CD4-positive, alpha-beta T cell treated with Interleukin-12 subunit alpha and Interleukin-12 subunit beta, for 1 hour (primary cell): ENCODE data around the gene EXOC1L.

Experiments
- DNase-seq: peaks from one replicate; pipeline ENCODE4 v3.0.0-alpha.2; 2020

EXOC1L gene

GRCh38 chr4:55819634-55820033, at the start of gene EXOC1L:
TSS of gene EXOC1L (plus strand) at chr4:55819790. CDS start at chr4:55820027, 237 bp downstream.
- no peak for DNase-seq

- no peak for DNase-seq
Measured at GRCh38 chr4:55770662-55771061, 48.9 kb upstream of the EXOC1L start.

- DNase-seq, result no peak
Measured at GRCh38 chr4:55781341-55781740, 38.2 kb upstream of the EXOC1L start.

- no peak for DNase-seq
Measured at GRCh38 chr4:55781812-55782211, 37.8 kb upstream of the EXOC1L start.

GRCh38 chr4:55783584-55783983, 36.0 kb upstream of the EXOC1L start:
- no peak for DNase-seq

- no peak for DNase-seq
Measured at GRCh38 chr4:55784747-55785146, 34.8 kb upstream of the EXOC1L start.

- DNase-seq, result no peak
Measured at GRCh38 chr4:55791666-55792065, 27.9 kb upstream of the EXOC1L start.

GRCh38 chr4:55793479-55793878, 26.1 kb upstream of the EXOC1L start:
- no peak for DNase-seq

- DNase-seq, result no peak
Measured at GRCh38 chr4:55794053-55794452, 25.5 kb upstream of the EXOC1L start.

GRCh38 chr4:55795341-55795740, 24.2 kb upstream of the EXOC1L start:
- DNase-seq, result no peak

GRCh38 chr4:55801498-55801897, 18.1 kb upstream of the EXOC1L start:
- no peak for DNase-seq

GRCh38 chr4:55807556-55807955, 12.0 kb upstream of the EXOC1L start:
- DNase-seq, result no peak

GRCh38 chr4:55808186-55808585, 11.4 kb upstream of the EXOC1L start:
- DNase-seq, result no peak

GRCh38 chr4:55808632-55809031, 11.0 kb upstream of the EXOC1L start:
- DNase-seq, result no peak

- DNase-seq, result no peak
Measured at GRCh38 chr4:55817691-55818090, 1.9 kb upstream of the EXOC1L start.

GRCh38 chr4:55820279-55820678, 689 bp downstream of the EXOC1L start:
- no peak for DNase-seq

- no peak for DNase-seq
Measured at GRCh38 chr4:55822329-55822728, 2.7 kb downstream of the EXOC1L start.

GRCh38 chr4:55824865-55825264, 5.3 kb downstream of the EXOC1L start:
- DNase-seq, result no peak

GRCh38 chr4:55826986-55827385, 7.4 kb downstream of the EXOC1L start:
- DNase-seq, result no peak

GRCh38 chr4:55827582-55827981, 8.0 kb downstream of the EXOC1L start:
- no peak for DNase-seq

- no peak for DNase-seq
Measured at GRCh38 chr4:55830048-55830447, 10.5 kb downstream of the EXOC1L start.

GRCh38 chr4:55830716-55831115, 11.1 kb downstream of the EXOC1L start:
- DNase-seq, result no peak

- DNase-seq, result no peak
Measured at GRCh38 chr4:55834086-55834795, 14.7 kb downstream of the EXOC1L start.

- DNase-seq, result no peak
Measured at GRCh38 chr4:55837903-55838302, 18.3 kb downstream of the EXOC1L start.

GRCh38 chr4:55838356-55838755, 18.8 kb downstream of the EXOC1L start:
- no peak for DNase-seq
